Measurements from ENCODE around the gene LBP. TPM values are rescaled to one million over a fixed set of nuclear protein-coding genes. Genes with fewer than 3 reads are reported as not detected.
A peak's percentile ranks its signal among the peaks of the same experiment; 100 is the strongest.
"Not testable (repeated sequence)": the region's sequence is repeated elsewhere in the genome, so short reads cannot be mapped to it uniquely, and the experiment has no call there.

LBP gene
- total RNA-seq, 1 experiment from 2014 or later, result 0.52 TPM

DNA sequence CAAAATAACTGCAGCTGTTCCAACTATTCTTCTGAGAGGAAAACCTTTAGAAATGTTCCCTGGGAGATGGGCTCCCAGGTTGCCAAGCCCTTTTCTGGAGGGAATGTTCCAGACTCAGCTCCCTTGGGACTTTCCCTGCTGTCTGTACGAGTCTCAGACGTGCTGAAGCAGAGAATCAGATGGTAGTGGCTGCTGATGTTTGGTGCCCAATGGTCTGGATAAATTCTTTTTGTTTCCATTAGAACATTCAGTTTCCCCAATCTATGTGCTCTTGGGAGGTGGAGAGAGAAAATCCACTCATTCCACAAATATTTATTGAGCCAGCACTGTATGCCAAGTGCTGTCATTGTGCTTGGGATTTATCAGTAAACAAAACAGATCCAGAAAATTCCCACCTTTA lies 48.9 kb downstream of the LBP start:
- no peaks in the 10 kb centered on the region for H3K9me3 ChIP-seq (ENCODE audit: control insufficient read depth, low read depth, low read length)
- no peaks in the 10 kb centered on the region for H3K23me2 ChIP-seq (ENCODE audit: insufficient read length, low read depth, low read length, poor library complexity, severe bottlenecking)
- H3K4me2 ChIP-seq (ENCODE audit: insufficient read depth, insufficient read length, low read length), result no peak overlapping the region
- no peak overlapping the region for H3K27ac ChIP-seq (ENCODE audit: insufficient read length, low read depth, low read length)
- H4K20me1 ChIP-seq (ENCODE audit: control insufficient read depth, insufficient read depth, insufficient read length), result no peaks in the 10 kb centered on the region
- no peak overlapping the region for H2BK5ac ChIP-seq (ENCODE audit: insufficient read length, low read length)
- H3K9me3 Mint-ChIP-seq, result peaks cover 0 to 2% of the 10 kb centered on the region in 2 experiments; a peak in 1 of 5 replicates
- no peak overlapping the region for H3K9ac ChIP-seq (ENCODE audit: extremely low read depth, insufficient read length, low read length)
- TF ChIP-seq, protein P1, sequence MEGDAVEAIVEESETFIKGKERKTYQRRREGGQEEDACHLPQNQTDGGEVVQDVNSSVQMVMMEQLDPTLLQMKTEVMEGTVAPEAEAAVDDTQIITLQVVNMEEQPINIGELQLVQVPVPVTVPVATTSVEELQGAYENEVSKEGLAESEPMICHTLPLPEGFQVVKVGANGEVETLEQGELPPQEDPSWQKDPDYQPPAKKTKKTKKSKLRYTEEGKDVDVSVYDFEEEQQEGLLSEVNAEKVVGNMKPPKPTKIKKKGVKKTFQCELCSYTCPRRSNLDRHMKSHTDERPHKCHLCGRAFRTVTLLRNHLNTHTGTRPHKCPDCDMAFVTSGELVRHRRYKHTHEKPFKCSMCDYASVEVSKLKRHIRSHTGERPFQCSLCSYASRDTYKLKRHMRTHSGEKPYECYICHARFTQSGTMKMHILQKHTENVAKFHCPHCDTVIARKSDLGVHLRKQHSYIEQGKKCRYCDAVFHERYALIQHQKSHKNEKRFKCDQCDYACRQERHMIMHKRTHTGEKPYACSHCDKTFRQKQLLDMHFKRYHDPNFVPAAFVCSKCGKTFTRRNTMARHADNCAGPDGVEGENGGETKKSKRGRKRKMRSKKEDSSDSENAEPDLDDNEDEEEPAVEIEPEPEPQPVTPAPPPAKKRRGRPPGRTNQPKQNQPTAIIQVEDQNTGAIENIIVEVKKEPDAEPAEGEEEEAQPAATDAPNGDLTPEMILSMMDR (conservative IDR thresholded peaks at IDR 0.05), result no peak
- H3K27me3 Mint-ChIP-seq (ENCODE audit: low read depth), result no peaks in the 10 kb centered on the region
- H2BK20ac ChIP-seq (ENCODE audit: low read depth, low read length, poor library complexity, severe bottlenecking), result no peak overlapping the region
- H2AK5ac ChIP-seq (ENCODE audit: insufficient read length, low read length), result no peak overlapping the region
- no peak overlapping the region for H3T11ph ChIP-seq (ENCODE audit: low read length)
- H4K91ac ChIP-seq (ENCODE audit: insufficient read length, low read depth, low read length), result no peak overlapping the region
- no peak overlapping the region for H3K56ac ChIP-seq (ENCODE audit: insufficient read length, low read depth, low read length)
- H3K4me3 Mint-ChIP-seq, result no peak overlapping the region
- no peaks in the 10 kb centered on the region for H3K36me3 Mint-ChIP-seq (ENCODE audit: insufficient read depth in 1 of 3, low read depth in 3 of 3)
- peaks cover 0 to 5% of the 10 kb centered on the region in 2 experiments; a peak in 2 of 4 replicates for H3K4me1 Mint-ChIP-seq
- no peak overlapping the region for H2AFZ ChIP-seq (ENCODE audit: low read length)
- H3K27me3 ChIP-seq (ENCODE audit: insufficient read depth, low read length), result no peaks in the 10 kb centered on the region
- DNase-seq, result no peak
- H2BK120ac ChIP-seq (ENCODE audit: low read depth, low read length, poor library complexity, severe bottlenecking), result no peak overlapping the region
- H4K5ac ChIP-seq (ENCODE audit: insufficient read length, low read depth, low read length), result no peak overlapping the region
- H2BK15ac ChIP-seq (ENCODE audit: low read depth, low read length), result no peak overlapping the region
- H4K8ac ChIP-seq (replicated peaks; ENCODE audit: insufficient read length, low read depth, low read length), result no peak overlapping the region
- no peaks in the 10 kb centered on the region for H3K4me1 ChIP-seq (ENCODE audit: insufficient read depth, low read length)
- no peaks in the 10 kb centered on the region for H3K79me1 ChIP-seq (ENCODE audit: insufficient read depth, low read depth, low read length, poor library complexity, severe bottlenecking)
- no peak overlapping the region for H3K23ac ChIP-seq (ENCODE audit: insufficient read length, low read depth, low read length)
- no peak overlapping the region for H3K18ac ChIP-seq (ENCODE audit: insufficient read length, low read depth, low read length)
- no peak overlapping the region for H2BK12ac ChIP-seq (ENCODE audit: insufficient read length, low read depth, low read length)
- WGBS (ENCODE audit: extremely low coverage, insufficient read length, low lambda C conversion rate), result no CpG with 5 or more reads among the region's 2 CpGs
- H3K14ac ChIP-seq (ENCODE audit: insufficient read depth, low read length), result no peak overlapping the region
- H3K27ac Mint-ChIP-seq, result no peak overlapping the region
- H3K4ac ChIP-seq (ENCODE audit: low read depth, low read length), result no peak overlapping the region
- no peaks in the 10 kb centered on the region for H3K79me2 ChIP-seq (ENCODE audit: insufficient read depth, low read length)

DNA sequence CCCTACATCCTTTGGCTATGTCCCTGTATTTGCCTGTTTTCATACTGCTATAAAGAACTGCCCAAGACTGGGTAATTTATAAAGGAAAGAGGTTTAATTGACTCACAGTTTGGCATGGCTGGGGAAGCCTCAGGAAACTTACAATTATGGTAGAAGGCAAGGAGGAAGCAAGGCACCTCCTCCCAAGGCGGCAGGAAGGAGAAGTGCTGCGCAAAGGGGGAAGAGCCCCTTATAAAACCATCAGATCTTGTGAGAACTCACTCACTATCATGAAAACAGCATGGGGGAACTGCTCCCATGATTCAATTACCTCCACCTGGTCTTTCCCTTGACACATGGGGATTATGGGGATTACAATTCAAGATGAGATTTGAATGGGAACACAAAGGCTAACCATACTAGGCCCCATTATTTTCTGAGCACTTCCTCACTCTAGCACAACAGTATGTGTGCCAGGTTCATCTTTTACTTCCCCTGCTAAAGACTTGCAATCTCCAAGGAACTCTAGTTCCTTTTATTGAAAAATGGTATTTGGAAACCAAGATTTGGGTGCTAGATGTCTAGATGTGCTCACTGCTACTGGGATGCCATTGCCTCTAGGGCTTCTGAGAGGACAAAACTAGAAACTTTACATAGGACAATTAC lies 49.6 kb downstream of the LBP start:
- H3K23ac ChIP-seq (ENCODE audit: insufficient read length, low read depth, low read length); H2AK5ac ChIP-seq (ENCODE audit: insufficient read length, low read length); H3K9me3 Mint-ChIP-seq; H3K9ac ChIP-seq (ENCODE audit: extremely low read depth, insufficient read length, low read length); H3K14ac ChIP-seq (ENCODE audit: insufficient read depth, low read length); H3K4me1 Mint-ChIP-seq; H3K18ac ChIP-seq (ENCODE audit: insufficient read length, low read depth, low read length); H3K4me3 Mint-ChIP-seq; H3K4me2 ChIP-seq (ENCODE audit: insufficient read depth, insufficient read length, low read length); H4K20me1 ChIP-seq (ENCODE audit: control insufficient read depth, insufficient read depth, insufficient read length); H2BK20ac ChIP-seq (ENCODE audit: low read depth, low read length, poor library complexity, severe bottlenecking); H2BK12ac ChIP-seq (ENCODE audit: insufficient read length, low read depth, low read length); H3K9me3 ChIP-seq (ENCODE audit: control insufficient read depth, low read depth, low read length); H4K91ac ChIP-seq (ENCODE audit: insufficient read length, low read depth, low read length); H3T11ph ChIP-seq (ENCODE audit: low read length); H3K27me3 ChIP-seq (ENCODE audit: insufficient read depth, low read length); H2BK15ac ChIP-seq (ENCODE audit: low read depth, low read length); H2AFZ ChIP-seq (ENCODE audit: low read length); H4K5ac ChIP-seq (ENCODE audit: insufficient read length, low read depth, low read length); H3K4me1 ChIP-seq (ENCODE audit: insufficient read depth, low read length); H3K4ac ChIP-seq (ENCODE audit: low read depth, low read length); H3K27me3 Mint-ChIP-seq (ENCODE audit: low read depth); H4K8ac ChIP-seq (replicated peaks; ENCODE audit: insufficient read length, low read depth, low read length); H2BK120ac ChIP-seq (ENCODE audit: low read depth, low read length, poor library complexity, severe bottlenecking); DNase-seq; H3K56ac ChIP-seq (ENCODE audit: insufficient read length, low read depth, low read length); H3K23me2 ChIP-seq (ENCODE audit: insufficient read length, low read depth, low read length, poor library complexity, severe bottlenecking); H3K79me1 ChIP-seq (ENCODE audit: insufficient read depth, low read depth, low read length, poor library complexity, severe bottlenecking); H3K79me2 ChIP-seq (ENCODE audit: insufficient read depth, low read length); H2BK5ac ChIP-seq (ENCODE audit: insufficient read length, low read length); H3K36me3 Mint-ChIP-seq (ENCODE audit: insufficient read depth in 1 of 3, low read depth in 3 of 3); H3K27ac ChIP-seq (ENCODE audit: insufficient read length, low read depth, low read length): not testable (repeated sequence)
- WGBS (ENCODE audit: extremely low coverage, insufficient read length, low lambda C conversion rate), result no CpG with 5 or more reads among the region's 2 CpGs
- peak overlapping the region in 1 of 3 experiments; percentile 50; a peak in 1 of 7 replicates for H3K27ac Mint-ChIP-seq

All from H9 (cell line).